Putamen (tissue), 1 donor: ENCODE data around the gene ROCK2.

ENCODE experiments used
- DNase-seq: peaks from one replicate; pipeline ENCODE4 v3.0.0-alpha.2; 2016; ENCODE audit warnings: low spot score

The ROCK2 gene

GRCh38 chr2:11152591-11152990, 191.8 kb downstream of the ROCK2 start:
- DNase-seq: no peak

- no peak for DNase-seq
Measured at GRCh38 chr2:11147263-11147662, 197.2 kb downstream of the ROCK2 start.

GRCh38 chr2:11146076-11146475, 198.4 kb downstream of the ROCK2 start:
- no peak for DNase-seq

- DNase-seq: no peak
Measured at GRCh38 chr2:11145350-11145749, 199.1 kb downstream of the ROCK2 start.

- no peak for DNase-seq
Measured at GRCh38 chr2:11144738-11145079, 199.7 kb downstream of the ROCK2 start.

- no peak for DNase-seq
Measured at GRCh38 chr2:11144077-11144737, 200.2 kb downstream of the ROCK2 start.

GRCh38 chr2:11142987-11143386, 201.4 kb downstream of the ROCK2 start:
- no peak for DNase-seq

GRCh38 chr2:11142330-11142729, 202.1 kb downstream of the ROCK2 start:
- no peak for DNase-seq

- no peak for DNase-seq
Measured at GRCh38 chr2:11141319-11141718, 203.1 kb downstream of the ROCK2 start.

GRCh38 chr2:11140492-11140891, 203.9 kb downstream of the ROCK2 start:
- DNase-seq: no peak

GRCh38 chr2:11134349-11134748, 210.1 kb downstream of the ROCK2 start:
- DNase-seq: no peak

- no peak for DNase-seq
Measured at GRCh38 chr2:11133936-11134320, 210.5 kb downstream of the ROCK2 start.

GRCh38 chr2:11133238-11133935, 211.0 kb downstream of the ROCK2 start:
- DNase-seq: no peak

- DNase-seq: peak; percentile 43
Measured at GRCh38 chr2:11132036-11132671, 212.3 kb downstream of the ROCK2 start.

- no peak for DNase-seq
Measured at GRCh38 chr2:11131166-11131920, 213.1 kb downstream of the ROCK2 start.
